DND-41 (cell line): ENCODE results near the gene PHACTR1.

Experiments
- ATAC-seq: fragments of 200-7000 bp; cut with Tn5 transposase; 3 replicates; pipeline ENCODE4 v1.9.1; 2021; ENCODE audit warnings: low read depth; ENCODE audit not compliant: insufficient read depth
- DNase-seq: peaks from one replicate; pipeline ENCODE4 v3.0.0-alpha.2; 2020
- H2AFZ ChIP-seq: 2 replicates; pipeline ENCODE4 v1.6.0; 2012; ENCODE audit warnings: low read depth, low read length
- H3K27ac ChIP-seq: 2 replicates; pipeline ENCODE4 v1.5.1; 2012; ENCODE audit warnings: low read length, inconsistent platforms
- H3K27me3 ChIP-seq: fragments of 200-600 bp; sonication (generic); 2 replicates; pipeline ENCODE4 v1.6.0; 2012; ENCODE audit warnings: low read length, mild to moderate bottlenecking, inconsistent platforms; ENCODE audit not compliant: insufficient read depth, poor library complexity
- H3K36me3 ChIP-seq: 2 replicates; pipeline ENCODE4 v1.5.1; 2012; ENCODE audit warnings: low read length, inconsistent platforms; ENCODE audit not compliant: insufficient read depth
- H3K4me1 ChIP-seq: 2 replicates; pipeline ENCODE4 v1.5.1; 2012; ENCODE audit warnings: mild to moderate bottlenecking, low read length; ENCODE audit not compliant: insufficient read depth
- H3K4me2 ChIP-seq: 2 replicates; pipeline ENCODE4 v1.6.0; 2012; ENCODE audit warnings: mild to moderate bottlenecking, moderate library complexity, low read length, inconsistent platforms; ENCODE audit not compliant: insufficient read depth
- H3K4me3 ChIP-seq, 2 experiments: fragments of 200-600 bp in 1 of 2; shearing (Covaris generic) in 1 of 2; 2 replicates each; pipeline ENCODE4 v1.5.1; 2012 to 2016; ENCODE audit warnings: inconsistent platforms in 2 of 2, low read length in 2 of 2, mild to moderate bottlenecking in 2 of 2, low read depth in 1 of 2, moderate library complexity in 1 of 2
- H3K79me2 ChIP-seq: 2 replicates; pipeline ENCODE4 v1.6.0; 2012; ENCODE audit warnings: low read length, inconsistent platforms; ENCODE audit not compliant: insufficient read depth
- H3K9ac ChIP-seq: 2 replicates; pipeline ENCODE4 v1.6.0; 2012; ENCODE audit warnings: low read depth, mild to moderate bottlenecking, inconsistent platforms, low read length, moderate library complexity
- H3K9me3 ChIP-seq: 2 replicates; pipeline ENCODE4 v1.5.1; 2012; ENCODE audit warnings: low read length, moderate library complexity, mild to moderate bottlenecking, inconsistent platforms; ENCODE audit not compliant: insufficient read depth, severe bottlenecking
- H4K20me1 ChIP-seq: 2 replicates; pipeline ENCODE4 v1.6.0; 2012; ENCODE audit warnings: low read length; ENCODE audit not compliant: insufficient read depth
- EZH2 ChIP-seq: IDR thresholded peaks from 3 replicates; pipeline ENCODE4 v1.6.1; 2012; ENCODE audit warnings: borderline replicate concordance, low read depth, mild to moderate bottlenecking, moderate library complexity, low read length, inconsistent platforms; ENCODE audit not compliant: severe bottlenecking
- TF ChIP-seq, protein P1 (sequence below): IDR thresholded peaks from 2 replicates; pipeline ENCODE4 v1.5.1; 2012; ENCODE audit warnings: borderline replicate concordance, low read length, moderate library complexity, mild to moderate bottlenecking; ENCODE audit not compliant: poor library complexity, severe bottlenecking; ENCODE audit errors: extremely low read depth

The PHACTR1 gene

GRCh38 chr6:12977206-12977605 is 260.6 kb downstream of the PHACTR1 start:
- TF ChIP-seq EZH2, result no peak
- TF ChIP-seq, protein P1, sequence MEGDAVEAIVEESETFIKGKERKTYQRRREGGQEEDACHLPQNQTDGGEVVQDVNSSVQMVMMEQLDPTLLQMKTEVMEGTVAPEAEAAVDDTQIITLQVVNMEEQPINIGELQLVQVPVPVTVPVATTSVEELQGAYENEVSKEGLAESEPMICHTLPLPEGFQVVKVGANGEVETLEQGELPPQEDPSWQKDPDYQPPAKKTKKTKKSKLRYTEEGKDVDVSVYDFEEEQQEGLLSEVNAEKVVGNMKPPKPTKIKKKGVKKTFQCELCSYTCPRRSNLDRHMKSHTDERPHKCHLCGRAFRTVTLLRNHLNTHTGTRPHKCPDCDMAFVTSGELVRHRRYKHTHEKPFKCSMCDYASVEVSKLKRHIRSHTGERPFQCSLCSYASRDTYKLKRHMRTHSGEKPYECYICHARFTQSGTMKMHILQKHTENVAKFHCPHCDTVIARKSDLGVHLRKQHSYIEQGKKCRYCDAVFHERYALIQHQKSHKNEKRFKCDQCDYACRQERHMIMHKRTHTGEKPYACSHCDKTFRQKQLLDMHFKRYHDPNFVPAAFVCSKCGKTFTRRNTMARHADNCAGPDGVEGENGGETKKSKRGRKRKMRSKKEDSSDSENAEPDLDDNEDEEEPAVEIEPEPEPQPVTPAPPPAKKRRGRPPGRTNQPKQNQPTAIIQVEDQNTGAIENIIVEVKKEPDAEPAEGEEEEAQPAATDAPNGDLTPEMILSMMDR, result no peak
- Histone ChIP-seq H3K4me3 (no peak overlapping the region), H3K9me3 (no peaks in the 10 kb centered on the region), H3K27me3 (no peaks in the 10 kb centered on the region), H3K9ac (no peak overlapping the region), H3K4me2 (no peak overlapping the region), H4K20me1 (no peaks in the 10 kb centered on the region), H3K36me3 (no peaks in the 10 kb centered on the region), H3K4me1 (no peaks in the 10 kb centered on the region), H3K79me2 (no peaks in the 10 kb centered on the region), H3K27ac (no peak overlapping the region), H2AFZ (no peak overlapping the region)
- ATAC-seq (no peak), DNase-seq (no peak)

DNA sequence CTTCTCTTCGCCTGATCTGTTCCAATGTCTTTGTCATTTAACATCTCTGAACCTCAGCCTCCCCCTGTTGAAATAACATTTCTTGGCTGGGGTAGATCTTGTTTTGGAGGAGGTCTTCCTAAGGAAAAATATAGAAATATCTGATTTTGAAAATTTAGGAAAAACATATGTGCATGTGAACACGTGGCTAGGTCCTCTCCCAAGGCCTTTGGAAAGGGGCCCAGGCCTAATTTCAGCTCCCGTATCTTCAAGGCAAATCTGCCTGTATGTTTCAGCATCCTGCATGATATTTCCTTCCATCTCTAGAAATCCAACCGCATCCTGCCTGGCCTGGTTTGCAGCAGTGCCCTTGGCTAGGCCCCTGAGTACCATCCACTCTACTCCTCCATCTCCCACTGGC is 261.2 kb downstream of the PHACTR1 start:
- H3K36me3 ChIP-seq, result no peaks in the 10 kb centered on the region
- no peak overlapping the region for H2AFZ ChIP-seq
- no peaks in the 10 kb centered on the region for H4K20me1 ChIP-seq
- TF ChIP-seq, protein P1, result no peak
- no peak for TF ChIP-seq EZH2
- H3K9me3 ChIP-seq, result no peaks in the 10 kb centered on the region
- DNase-seq (no peak), ATAC-seq (no peak)
- no peaks in the 10 kb centered on the region for H3K79me2 ChIP-seq
- no peak overlapping the region for H3K4me3 ChIP-seq
- no peak overlapping the region for H3K27ac ChIP-seq
- H3K9ac ChIP-seq, result no peak overlapping the region
- H3K27me3 ChIP-seq, result no peaks in the 10 kb centered on the region
- no peaks in the 10 kb centered on the region for H3K4me1 ChIP-seq
- H3K4me2 ChIP-seq, result no peak overlapping the region

DNA sequence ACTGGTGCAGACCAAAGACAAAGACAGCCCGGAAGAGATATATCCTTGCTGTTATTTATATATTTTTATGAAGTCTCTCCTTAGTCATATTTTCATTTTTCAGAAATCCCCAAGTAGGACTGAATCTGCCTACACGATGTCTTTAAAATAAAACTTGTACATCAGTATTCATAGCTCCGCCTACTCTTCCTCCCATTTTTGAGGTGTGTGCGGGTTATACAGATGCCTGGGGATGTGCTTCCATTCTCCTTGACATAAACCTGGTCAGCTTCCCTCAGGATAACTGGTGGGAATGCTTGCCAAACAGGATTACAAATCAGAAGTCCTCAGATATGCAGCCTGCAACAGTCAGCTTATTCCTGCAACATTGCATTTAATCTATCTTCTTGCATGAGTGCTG is 264.2 kb downstream of the PHACTR1 start:
- no peak overlapping the region for H3K27ac ChIP-seq
- no peak overlapping the region for H3K4me3 ChIP-seq
- H3K4me2 ChIP-seq, result no peak overlapping the region
- ATAC-seq (no peak), DNase-seq (no peak)
- no peaks in the 10 kb centered on the region for H4K20me1 ChIP-seq
- H3K9ac ChIP-seq, result no peak overlapping the region
- H3K36me3 ChIP-seq, result no peaks in the 10 kb centered on the region
- H2AFZ ChIP-seq, result no peak overlapping the region
- TF ChIP-seq, protein P1, result no peak
- TF ChIP-seq EZH2, result no peak
- H3K79me2 ChIP-seq, result no peaks in the 10 kb centered on the region
- H3K9me3 ChIP-seq, result no peaks in the 10 kb centered on the region
- no peaks in the 10 kb centered on the region for H3K27me3 ChIP-seq
- H3K4me1 ChIP-seq, result no peaks in the 10 kb centered on the region

GRCh38 chr6:12984776-12985175 is 268.2 kb downstream of the PHACTR1 start:
- Histone ChIP-seq H3K9ac (no peak overlapping the region), H2AFZ (no peak overlapping the region), H3K27ac (no peak overlapping the region), H3K9me3 (no peaks in the 10 kb centered on the region), H3K4me2 (no peak overlapping the region), H3K4me1 (no peaks in the 10 kb centered on the region), H3K4me3 (no peak overlapping the region), H3K27me3 (no peaks in the 10 kb centered on the region), H3K36me3 (no peaks in the 10 kb centered on the region), H4K20me1 (no peaks in the 10 kb centered on the region), H3K79me2 (no peaks in the 10 kb centered on the region)
- ATAC-seq (no peak), DNase-seq (no peak)
- TF ChIP-seq, protein P1, result no peak
- TF ChIP-seq EZH2, result no peak
